Measurements from ENCODE around the gene C1QTNF6. TPM values are rescaled to one million over a fixed set of nuclear protein-coding genes. Genes with fewer than 3 reads are reported as not detected.

The C1QTNF6 gene
- total RNA-seq, 1 donor from 2014 or later: 1.3 TPM

GRCh38 chr22:37224757-37225420 lies 36.8 kb upstream of the C1QTNF6 start:
- DNase-seq (ENCODE audit: low spot score): no peak

DNA sequence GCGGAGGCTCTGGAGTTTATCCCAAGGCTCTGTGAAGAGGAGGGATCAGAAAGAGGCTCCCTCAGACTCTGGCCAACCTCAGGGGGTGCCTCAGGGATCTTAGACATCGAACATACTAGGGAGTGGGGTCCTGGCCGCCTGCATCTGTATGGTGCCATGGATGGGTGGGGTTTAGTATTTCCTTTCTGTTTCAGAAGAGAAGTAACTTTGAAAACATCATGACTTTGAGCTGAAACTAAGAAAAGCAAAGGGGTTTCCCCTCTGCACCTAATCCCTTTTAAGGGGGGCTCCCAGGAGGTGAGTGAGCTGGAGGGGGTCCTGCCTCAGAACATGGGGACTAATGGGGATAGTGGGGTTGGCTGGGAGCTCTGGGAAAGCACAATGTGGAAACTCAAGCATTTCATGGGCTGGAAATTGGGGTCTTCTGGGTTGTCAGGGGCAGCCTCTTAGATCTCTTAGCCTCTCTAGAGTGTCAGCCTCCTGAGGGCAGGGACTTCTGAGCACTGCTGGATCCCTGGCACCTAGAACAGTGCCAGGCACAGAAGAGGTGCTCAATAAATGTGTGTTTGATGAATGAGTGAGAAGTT lies 36.0 kb upstream of the C1QTNF6 start:
- DNase-seq (ENCODE audit: low spot score): no peak

- no peak for DNase-seq (ENCODE audit: low spot score)
These were observed 34.5 kb upstream of the C1QTNF6 start for GRCh38 chr22:37222440-37222971.

DNA sequence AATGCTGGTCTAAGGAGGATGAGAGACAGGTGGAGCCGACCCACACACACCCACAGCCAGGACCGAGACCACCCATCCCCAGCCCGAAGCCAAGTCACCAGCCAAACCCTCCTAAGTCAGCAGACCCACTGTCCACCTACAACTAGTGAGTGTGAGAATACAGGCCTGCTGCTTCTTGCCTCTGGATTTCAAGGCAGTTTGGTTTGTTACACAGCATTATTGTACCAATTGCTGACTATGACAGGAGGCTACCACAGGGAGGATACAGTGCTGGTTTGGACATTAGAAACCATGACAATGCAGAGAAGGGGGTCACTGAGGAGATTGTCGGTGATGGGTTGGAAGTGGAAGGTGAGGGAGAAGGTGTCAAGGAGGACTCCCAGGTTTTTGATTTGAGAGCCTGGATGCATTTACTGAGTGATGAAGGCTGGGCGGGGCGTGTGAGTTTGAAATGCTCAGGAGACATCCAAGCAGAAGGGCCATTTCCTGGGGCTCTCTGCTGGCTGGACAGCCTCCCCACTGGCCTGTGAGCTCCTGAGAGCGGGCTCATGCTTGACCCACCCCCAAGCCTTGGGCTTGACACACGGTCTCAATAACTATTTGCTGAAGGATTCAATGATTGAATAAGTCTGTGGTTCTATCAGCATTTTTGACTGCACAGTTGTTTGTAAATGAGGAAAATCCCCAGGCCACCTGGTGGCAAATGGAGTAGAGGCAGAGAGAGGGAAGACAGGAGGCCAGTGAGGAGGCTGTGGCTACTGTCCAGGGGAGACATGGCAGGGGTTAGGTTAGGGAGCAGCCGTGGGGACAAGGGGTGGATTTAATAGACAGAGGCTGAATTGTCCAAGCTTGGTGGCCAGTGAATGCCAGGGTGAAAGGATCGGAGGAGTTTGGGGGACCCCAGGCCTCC lies 33.6 kb upstream of the C1QTNF6 start:
- DNase-seq (ENCODE audit: low spot score): no peak

DNA sequence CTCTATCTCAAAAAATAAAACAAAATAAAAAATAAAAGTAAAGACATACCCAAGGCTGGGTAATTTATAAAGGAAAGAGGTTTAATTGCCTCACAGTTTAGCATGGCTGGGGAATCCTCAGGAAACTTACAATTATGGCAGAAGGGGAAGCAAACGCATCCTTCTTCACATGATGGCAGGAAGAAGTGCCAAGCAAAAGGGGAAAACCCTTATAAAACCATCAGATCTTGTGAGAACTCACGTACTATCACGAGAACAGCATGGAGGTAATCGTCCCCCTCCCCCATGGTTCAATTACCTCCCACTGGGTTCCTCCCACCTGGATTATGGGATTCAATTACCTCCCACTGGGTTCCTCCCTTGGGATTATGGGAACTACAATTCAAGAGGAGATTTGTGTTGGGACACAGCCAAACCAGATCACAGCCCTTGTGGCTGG lies 32.5 kb upstream of the C1QTNF6 start:
- DNase-seq (ENCODE audit: low spot score): no peak

DNA sequence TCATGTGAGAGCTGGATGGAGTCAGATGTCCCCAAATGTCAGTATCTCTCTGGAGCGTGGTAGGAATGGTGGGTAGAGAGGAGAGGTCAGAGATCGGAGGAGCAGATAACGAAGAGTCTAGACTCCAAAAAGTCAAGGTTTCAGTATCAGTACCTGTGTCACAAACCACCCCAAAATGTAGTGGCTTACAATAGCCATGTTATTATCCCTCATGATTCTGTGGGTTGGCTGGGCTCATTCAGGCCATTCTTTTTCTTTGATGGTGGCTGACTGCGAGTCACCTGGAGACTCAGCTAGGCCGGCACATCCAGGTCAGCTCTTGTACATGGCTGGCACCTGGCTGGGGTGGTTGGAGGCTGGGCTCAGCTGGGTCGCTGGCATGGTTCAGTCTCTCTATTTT lies 31.5 kb upstream of the C1QTNF6 start:
- DNase-seq (ENCODE audit: low spot score): no peak

GRCh38 chr22:37218771-37219411 lies 30.8 kb upstream of the C1QTNF6 start:
- no peak for DNase-seq (ENCODE audit: low spot score)

GRCh38 chr22:37218399-37218770 lies 30.3 kb upstream of the C1QTNF6 start:
- no peak for DNase-seq (ENCODE audit: low spot score)

DNA sequence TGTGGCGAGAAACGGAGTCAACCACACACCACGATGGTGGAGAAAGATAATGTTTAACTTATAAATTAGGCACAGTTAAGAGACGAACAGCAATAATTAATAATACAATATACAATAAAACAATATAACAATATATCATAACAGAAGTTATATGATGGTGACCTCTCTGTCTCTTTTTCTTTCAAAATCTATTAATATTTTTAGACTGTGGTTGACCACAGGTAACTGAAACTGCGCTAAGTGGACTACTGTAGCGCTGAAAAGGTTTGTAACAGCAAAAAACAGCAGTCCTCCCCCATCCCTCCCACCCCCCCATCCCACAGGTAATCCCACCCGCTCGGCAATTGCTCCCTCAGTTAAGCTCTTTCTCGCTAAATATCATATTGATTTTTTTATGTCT lies 27.8 kb upstream of the C1QTNF6 start:
- DNase-seq (ENCODE audit: low spot score): no peak

DNA sequence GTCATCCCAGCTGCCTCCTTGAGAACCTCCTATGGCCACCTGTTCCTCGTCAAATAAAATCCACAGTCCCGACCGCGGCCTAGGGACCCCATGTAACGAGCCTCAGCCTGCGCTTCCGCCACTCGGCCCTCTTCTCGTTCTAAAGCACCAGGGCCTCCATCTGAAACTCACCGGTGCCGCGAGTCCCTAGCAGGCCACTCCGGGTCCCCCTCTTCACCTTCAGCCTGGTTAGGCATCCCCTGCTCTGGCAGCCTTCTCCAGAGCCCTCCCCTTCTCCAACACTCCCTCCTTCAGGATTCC lies 26.6 kb upstream of the C1QTNF6 start:
- DNase-seq (ENCODE audit: low spot score): no peak

DNA sequence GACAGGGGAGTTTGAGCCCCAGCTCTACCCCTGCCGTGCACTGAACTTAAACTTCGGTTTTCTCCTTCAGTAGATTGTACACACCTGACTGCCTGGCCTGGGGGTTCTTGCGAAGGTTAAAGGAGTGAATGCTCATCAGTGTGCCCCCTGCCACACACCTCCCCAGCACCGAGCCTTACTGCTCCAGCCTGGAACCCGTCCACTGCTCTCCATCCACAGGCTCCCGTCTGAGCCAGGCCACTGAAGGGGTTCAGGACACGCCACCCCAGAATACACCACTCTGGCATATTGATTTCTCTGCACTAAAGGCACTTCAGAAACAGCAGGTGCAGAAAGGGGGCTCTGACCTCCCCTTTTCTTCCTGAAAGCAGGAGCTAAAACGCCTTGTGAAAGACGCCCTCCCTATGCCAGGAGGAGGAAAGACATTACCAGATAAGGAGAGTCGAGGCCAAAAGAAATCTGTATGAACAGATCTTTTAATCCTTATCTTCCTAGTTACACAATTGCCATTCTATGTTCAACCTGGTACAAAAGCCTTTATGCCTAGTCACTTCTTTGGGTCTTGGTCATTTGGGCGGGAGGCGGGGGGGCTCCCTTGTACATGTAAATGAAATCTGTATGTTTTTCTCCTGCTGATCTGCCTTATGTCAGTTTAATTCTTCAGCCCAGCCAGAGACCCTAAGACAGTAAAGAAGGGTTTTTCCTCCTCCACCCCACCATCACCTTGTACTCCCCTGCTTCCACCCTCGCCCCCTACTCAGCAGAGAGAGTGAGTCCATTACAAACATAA lies 26.1 kb upstream of the C1QTNF6 start:
- DNase-seq (ENCODE audit: low spot score): no peak

GRCh38 chr22:37213218-37213855 lies 25.3 kb upstream of the C1QTNF6 start:
- DNase-seq (ENCODE audit: low spot score): no peak

GRCh38 chr22:37212174-37212906 lies 24.3 kb upstream of the C1QTNF6 start, which contains the start of gene SSTR3:
SSTR3 (minus strand) TSS chr22:37212477; CDS start chr22:37207803, 4,674 bp downstream.
- DNase-seq (ENCODE audit: low spot score): peak; percentile 72

DNA sequence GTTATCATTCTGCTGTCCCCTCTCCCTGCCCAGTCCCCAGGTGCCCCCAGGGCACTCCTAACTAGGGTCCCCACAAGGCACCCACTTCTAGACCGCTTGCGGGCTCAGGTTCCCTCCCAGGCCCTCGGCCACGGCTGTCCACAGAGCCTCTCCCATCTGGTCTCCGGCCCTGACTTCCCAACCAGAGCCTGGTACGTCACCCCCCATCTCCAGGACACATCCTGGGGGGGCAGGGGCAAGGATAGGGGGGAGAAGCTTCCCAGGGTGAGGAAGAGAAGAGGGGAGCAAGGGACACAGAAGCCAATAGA lies 23.8 kb upstream of the C1QTNF6 start:
- DNase-seq (ENCODE audit: low spot score): no peak

GRCh38 chr22:37211075-37211865 lies 23.2 kb upstream of the C1QTNF6 start:
- peak; percentile 49 for DNase-seq (ENCODE audit: low spot score)

DNA sequence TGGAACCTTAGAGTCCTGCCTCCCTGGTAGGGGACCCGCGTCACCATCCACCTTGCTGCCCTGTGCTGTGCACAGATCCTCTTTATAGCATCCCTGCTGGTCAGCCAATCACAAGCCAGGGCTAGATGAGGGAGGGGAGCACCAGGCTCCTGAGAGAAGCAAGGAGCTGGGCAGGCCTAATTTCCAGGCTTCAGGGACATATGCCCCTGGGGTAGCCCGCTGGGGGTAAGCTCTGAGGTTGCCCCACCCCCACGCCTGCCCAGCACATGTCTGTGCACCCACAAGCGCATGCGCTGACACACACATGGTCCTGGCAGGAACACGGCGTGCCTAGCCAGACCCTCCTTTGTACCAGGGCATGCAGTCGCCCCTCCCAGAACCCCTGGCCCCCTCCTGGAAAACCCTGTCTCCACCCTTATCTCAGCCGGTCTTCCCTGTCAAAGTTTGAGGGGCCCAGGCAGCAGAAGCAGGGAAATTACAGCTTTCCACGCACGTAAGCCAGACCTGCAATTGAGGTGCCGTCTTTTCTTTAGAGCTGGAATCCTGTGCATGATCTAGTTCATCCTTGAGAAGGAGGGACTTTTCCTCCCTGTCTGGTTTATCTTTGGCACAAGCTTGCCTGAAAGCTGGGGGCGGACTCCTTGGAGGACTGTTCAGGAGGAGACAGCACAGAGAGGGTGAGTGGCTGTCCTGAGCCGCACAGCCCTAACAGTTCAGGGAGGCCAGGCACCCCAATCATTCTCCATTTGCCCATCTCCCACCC lies 22.2 kb upstream of the C1QTNF6 start:
- peak; percentile 62 for DNase-seq (ENCODE audit: low spot score)

GRCh38 chr22:37209140-37209845 lies 21.2 kb upstream of the C1QTNF6 start:
- DNase-seq (ENCODE audit: low spot score): peak; percentile 74
